Measurements from ENCODE around the gene FREY1. TPM values are rescaled to one million over a fixed set of nuclear protein-coding genes. Genes with fewer than 3 reads are reported as not detected.

Gene FREY1
- total RNA-seq, 3 donors from 2014 or later = 0.81 to 2.2 (median 1.5) TPM

GRCh38 chr11:45917623-45918330, 10.7 kb upstream of the FREY1 start, which contains the start of gene PEX16:
PEX16 (minus strand) TSS chr11:45917877; CDS start chr11:45917811, 66 bp downstream.
- TF ChIP-seq, protein P1, sequence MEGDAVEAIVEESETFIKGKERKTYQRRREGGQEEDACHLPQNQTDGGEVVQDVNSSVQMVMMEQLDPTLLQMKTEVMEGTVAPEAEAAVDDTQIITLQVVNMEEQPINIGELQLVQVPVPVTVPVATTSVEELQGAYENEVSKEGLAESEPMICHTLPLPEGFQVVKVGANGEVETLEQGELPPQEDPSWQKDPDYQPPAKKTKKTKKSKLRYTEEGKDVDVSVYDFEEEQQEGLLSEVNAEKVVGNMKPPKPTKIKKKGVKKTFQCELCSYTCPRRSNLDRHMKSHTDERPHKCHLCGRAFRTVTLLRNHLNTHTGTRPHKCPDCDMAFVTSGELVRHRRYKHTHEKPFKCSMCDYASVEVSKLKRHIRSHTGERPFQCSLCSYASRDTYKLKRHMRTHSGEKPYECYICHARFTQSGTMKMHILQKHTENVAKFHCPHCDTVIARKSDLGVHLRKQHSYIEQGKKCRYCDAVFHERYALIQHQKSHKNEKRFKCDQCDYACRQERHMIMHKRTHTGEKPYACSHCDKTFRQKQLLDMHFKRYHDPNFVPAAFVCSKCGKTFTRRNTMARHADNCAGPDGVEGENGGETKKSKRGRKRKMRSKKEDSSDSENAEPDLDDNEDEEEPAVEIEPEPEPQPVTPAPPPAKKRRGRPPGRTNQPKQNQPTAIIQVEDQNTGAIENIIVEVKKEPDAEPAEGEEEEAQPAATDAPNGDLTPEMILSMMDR (IDR thresholded peaks at IDR 0.05) = no peak
- intact Hi-C loops (cut with DNase I, micrococcal nuclease) = no loop called here
- peaks cover 23% of the 10 kb centered on the region for H3K4me1 ChIP-seq (ENCODE audit: low read depth)
- DNase-seq = peak; percentile 94 to 99 (median 96)
- ATAC-seq = peak; percentile 87
- H3K4me3 ChIP-seq = peak within 1 kb of the TSS; percentile 69
- no peaks in the 10 kb centered on the region for H3K9me3 ChIP-seq
- H3K36me3 ChIP-seq (ENCODE audit: low read depth) = peaks cover 4% of the 10 kb centered on the region

DNA sequence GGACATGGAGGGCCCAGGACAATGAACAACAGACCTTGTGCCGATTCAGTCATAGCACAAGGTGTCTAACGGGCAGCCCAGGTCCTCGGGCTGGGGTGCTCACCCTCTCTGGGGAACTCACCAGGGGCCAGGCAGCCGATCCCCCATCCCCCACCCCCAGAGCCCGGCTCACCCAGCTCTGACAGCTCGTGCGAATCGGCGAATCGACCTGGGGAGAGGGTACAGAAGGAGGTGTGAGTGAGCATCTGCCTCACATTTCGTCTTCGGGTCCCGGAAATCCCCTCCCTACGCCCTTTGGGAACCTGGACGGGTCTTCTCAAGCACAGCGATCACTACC, 10.2 kb upstream of the FREY1 start:
- no peaks in the 10 kb centered on the region for H3K9me3 ChIP-seq
- ATAC-seq (no peak), DNase-seq (no peak)
- intact Hi-C loops (cut with DNase I, micrococcal nuclease) = no loop called here
- peak overlapping the region; percentile 69 for H3K4me3 ChIP-seq
- TF ChIP-seq, protein P1 (IDR thresholded peaks at IDR 0.05) = no peak
- peaks cover 18% of the 10 kb centered on the region for H3K4me1 ChIP-seq (ENCODE audit: low read depth)
- H3K36me3 ChIP-seq (ENCODE audit: low read depth) = peaks cover 4% of the 10 kb centered on the region

GRCh38 chr11:45915446-45915845, 8.4 kb upstream of the FREY1 start:
- intact Hi-C loops (cut with DNase I, micrococcal nuclease) = no loop called here
- H3K36me3 ChIP-seq (ENCODE audit: low read depth) = peaks cover 8% of the 10 kb centered on the region
- H3K4me3 ChIP-seq = no peak overlapping the region
- no peaks in the 10 kb centered on the region for H3K9me3 ChIP-seq
- H3K4me1 ChIP-seq (ENCODE audit: low read depth) = peaks cover 9% of the 10 kb centered on the region
- DNase-seq (peak in 1 of 3 donors; percentile 27), ATAC-seq (no peak)
- TF ChIP-seq, protein P1 (IDR thresholded peaks at IDR 0.05) = no peak

DNA sequence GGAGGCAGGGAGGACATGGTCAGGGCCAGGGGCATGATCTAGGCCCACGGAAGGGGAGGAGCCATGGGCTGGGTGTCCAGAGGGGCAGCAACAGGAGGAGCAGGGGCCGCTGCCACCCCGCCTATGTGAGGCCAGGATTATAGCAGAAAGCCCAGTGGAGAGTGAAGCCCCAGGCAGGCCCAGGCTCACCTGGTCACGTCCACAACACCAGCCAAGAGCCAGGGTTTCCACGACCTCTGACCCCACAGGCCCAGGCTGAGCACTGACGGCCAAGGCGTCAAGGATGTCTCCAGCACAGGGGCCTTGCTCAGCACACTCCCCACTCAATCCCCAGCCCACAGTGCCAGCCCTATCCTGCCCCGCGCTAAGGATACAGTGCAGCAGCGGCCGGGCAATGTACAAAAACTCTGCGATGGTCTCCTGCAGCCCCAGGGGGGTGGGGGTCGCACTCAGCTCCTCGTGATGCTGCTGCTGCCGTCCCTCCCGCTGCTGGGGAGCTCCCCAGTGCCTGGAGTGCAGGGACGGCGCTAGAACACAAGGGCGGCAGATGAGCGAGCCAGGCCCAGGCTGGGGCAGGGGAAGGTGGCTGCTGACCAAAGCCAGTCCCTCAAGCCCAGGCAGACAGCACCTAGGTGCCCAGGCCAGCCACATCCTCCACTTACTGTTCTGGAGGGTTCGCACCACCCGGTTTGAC, 7.0 kb upstream of the FREY1 start:
- TF ChIP-seq, protein P1 (IDR thresholded peaks at IDR 0.05) = no peak
- DNase-seq = no peak
- no peaks in the 10 kb centered on the region for H3K9me3 ChIP-seq
- H3K36me3 ChIP-seq (ENCODE audit: low read depth) = peaks cover 8% of the 10 kb centered on the region
- no peak overlapping the region for H3K4me3 ChIP-seq
- intact Hi-C loops (cut with DNase I, micrococcal nuclease) = no loop called here
- ATAC-seq = no peak
- peaks cover 9% of the 10 kb centered on the region for H3K4me1 ChIP-seq (ENCODE audit: low read depth)

DNA sequence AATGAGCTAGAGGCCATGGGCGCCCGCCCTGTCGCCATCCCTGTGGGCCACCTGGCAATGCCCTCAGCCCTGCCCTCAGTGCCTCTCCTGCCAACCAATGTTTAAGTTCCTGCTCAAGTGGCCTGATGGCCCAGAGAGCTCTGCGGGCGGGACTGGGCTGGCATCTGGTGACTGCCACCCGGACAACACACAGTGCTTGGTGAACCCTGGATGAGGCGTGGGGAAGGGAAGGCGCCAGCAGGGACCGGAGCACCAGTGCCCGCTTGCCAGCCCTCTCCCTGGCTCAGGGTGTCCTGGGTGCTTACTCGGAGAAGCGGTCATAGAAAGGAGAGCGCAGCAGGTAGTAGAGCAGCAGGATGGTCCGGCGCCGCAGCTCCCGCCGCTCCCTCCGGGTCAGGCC, 6.4 kb upstream of the FREY1 start:
- intact Hi-C loops (cut with DNase I, micrococcal nuclease) = no loop called here
- Histone ChIP-seq H3K9me3 (no peaks in the 10 kb centered on the region), H3K4me3 (no peak overlapping the region), H3K4me1 (ENCODE audit: low read depth) (peaks cover 9% of the 10 kb centered on the region), H3K36me3 (ENCODE audit: low read depth) (peaks cover 8% of the 10 kb centered on the region)
- TF ChIP-seq, protein P1 (IDR thresholded peaks at IDR 0.05) = no peak
- ATAC-seq (no peak), DNase-seq (no peak)

Data from mucosa of descending colon (tissue), 3 donors.